Activated T-cell treated with anti-CD3 and anti-CD28 coated beads, Interleukin-2, amount 50 U/mL, for 48 hours (primary cell): ENCODE data around the gene ENOX2.
"Not testable (repeated sequence)": the region's sequence is repeated elsewhere in the genome, so short reads cannot be mapped to it uniquely, and the experiment has no call there.

Source experiments
- DNase-seq, 2 experiments: peaks; one replicate each; pipeline ENCODE4 v3.0.0-alpha.2; 2020

Gene ENOX2

GRCh38 chrX:130741584-130741983, 161.4 kb downstream of the ENOX2 start:
- DNase-seq = no peak

GRCh38 chrX:130741151-130741550, 161.9 kb downstream of the ENOX2 start:
- DNase-seq = no peak

- DNase-seq = no peak
Measured at GRCh38 chrX:130738638-130739195, 164.3 kb downstream of the ENOX2 start.

- DNase-seq = no peak
Measured at GRCh38 chrX:130734713-130735112, 168.3 kb downstream of the ENOX2 start.

GRCh38 chrX:130728208-130728607, 174.8 kb downstream of the ENOX2 start:
- no peak for DNase-seq

- no peak for DNase-seq
Measured at GRCh38 chrX:130726661-130727060, 176.3 kb downstream of the ENOX2 start.

- DNase-seq = no peak
Measured at GRCh38 chrX:130725519-130725918, 177.5 kb downstream of the ENOX2 start.

GRCh38 chrX:130719413-130719812, 183.6 kb downstream of the ENOX2 start:
- DNase-seq = no peak

- DNase-seq = no peak
Measured at GRCh38 chrX:130718137-130718536, 184.9 kb downstream of the ENOX2 start.

GRCh38 chrX:130716781-130717413, 186.1 kb downstream of the ENOX2 start:
- DNase-seq = no peak

- no peak for DNase-seq
Measured at GRCh38 chrX:130716346-130716745, 186.7 kb downstream of the ENOX2 start.

GRCh38 chrX:130715299-130715698, 187.7 kb downstream of the ENOX2 start:
- DNase-seq = no peak

- no peak for DNase-seq
Measured at GRCh38 chrX:130714665-130715064, 188.3 kb downstream of the ENOX2 start.

- DNase-seq = no peak
Measured at GRCh38 chrX:130714135-130714534, 188.9 kb downstream of the ENOX2 start.

- not testable (repeated sequence) for DNase-seq
Measured at GRCh38 chrX:130709178-130709577, 193.8 kb downstream of the ENOX2 start.

GRCh38 chrX:130705591-130705990, 197.4 kb downstream of the ENOX2 start:
- no peak for DNase-seq

GRCh38 chrX:130704053-130705038, 198.7 kb downstream of the ENOX2 start:
- no peak for DNase-seq

- DNase-seq = no peak
Measured at GRCh38 chrX:130702867-130703707, 199.9 kb downstream of the ENOX2 start.

GRCh38 chrX:130700629-130701028, 202.4 kb downstream of the ENOX2 start:
- DNase-seq = no peak

- no peak for DNase-seq
Measured at GRCh38 chrX:130699618-130700017, 203.4 kb downstream of the ENOX2 start.

- DNase-seq = no peak
Measured at GRCh38 chrX:130696542-130696941, 206.5 kb downstream of the ENOX2 start.

GRCh38 chrX:130695931-130696330, 207.1 kb downstream of the ENOX2 start:
- no peak for DNase-seq

GRCh38 chrX:130694983-130695382, 208.0 kb downstream of the ENOX2 start:
- no peak for DNase-seq
